Hematopoietic multipotent progenitor cell treated with erythropoietin and hydrocortisone succinate and interleukin-3 and kit ligand, for 6 days (in vitro differentiated cells): ENCODE measurements around the gene OR1N1.
"Not testable (repeated sequence)": the region's sequence is repeated elsewhere in the genome, so short reads cannot be mapped to it uniquely, and the experiment has no call there.

Source experiments
- DNase-seq: peaks from one replicate; pipeline ENCODE4 v3.0.0-alpha.2; 2015

The OR1N1 gene

GRCh38 chr9:122527193-122527592 lies at the start of gene OR1N1:
OR1N1 (minus strand) TSS chr9:122527293; CDS start chr9:122527293, 0 bp downstream.
- no peak for DNase-seq

- no peak for DNase-seq
Observed at GRCh38 chr9:122572456-122572855, 45.4 kb upstream of the OR1N1 start.

- no peak for DNase-seq
Observed at GRCh38 chr9:122567901-122568300, 40.8 kb upstream of the OR1N1 start.

- no peak for DNase-seq
Observed at GRCh38 chr9:122562134-122562760, 35.2 kb upstream of the OR1N1 start.

- no peak for DNase-seq
Observed at GRCh38 chr9:122561446-122561845, 34.4 kb upstream of the OR1N1 start.

- DNase-seq: no peak
Observed at GRCh38 chr9:122552812-122553211, 25.7 kb upstream of the OR1N1 start, which contains the start of gene OR1N2. OR1N2 (plus strand) TSS chr9:122553112; CDS start chr9:122553212, 100 bp downstream.

- no peak for DNase-seq
Observed at GRCh38 chr9:122551371-122551770, 24.3 kb upstream of the OR1N1 start.

- DNase-seq: no peak
Observed at GRCh38 chr9:122546196-122546595, 19.1 kb upstream of the OR1N1 start.

- DNase-seq: no peak
Observed at GRCh38 chr9:122538757-122539156, 11.7 kb upstream of the OR1N1 start.

GRCh38 chr9:122537066-122537465 lies 10.0 kb upstream of the OR1N1 start:
- DNase-seq: not testable (repeated sequence)

- no peak for DNase-seq
Observed at GRCh38 chr9:122536134-122536533, 9.0 kb upstream of the OR1N1 start.

- DNase-seq: not testable (repeated sequence)
Observed at GRCh38 chr9:122531157-122531556, 4.1 kb upstream of the OR1N1 start.

GRCh38 chr9:122526602-122527001 lies 491 bp downstream of the OR1N1 start:
- no peak for DNase-seq

- no peak for DNase-seq
Observed at GRCh38 chr9:122519376-122519775, 7.7 kb downstream of the OR1N1 start.

- no peak for DNase-seq
Observed at GRCh38 chr9:122518841-122519240, 8.3 kb downstream of the OR1N1 start, which contains the start of gene OR1J4. OR1J4 (plus strand) TSS chr9:122519141; CDS start chr9:122519141, 0 bp downstream.

GRCh38 chr9:122518226-122518625 lies 8.9 kb downstream of the OR1N1 start:
- DNase-seq: no peak

GRCh38 chr9:122510502-122510901 lies 16.6 kb downstream of the OR1N1 start, which contains the start of gene OR1J2:
OR1J2 (plus strand) TSS chr9:122510802; CDS start chr9:122510802, 0 bp downstream.
- DNase-seq: no peak

GRCh38 chr9:122506964-122507363 lies 20.1 kb downstream of the OR1N1 start:
- DNase-seq: no peak

GRCh38 chr9:122498883-122499288 lies 28.2 kb downstream of the OR1N1 start:
- peak; percentile 66 for DNase-seq

GRCh38 chr9:122479062-122479461 lies 48.0 kb downstream of the OR1N1 start:
- DNase-seq: no peak

- DNase-seq: no peak
Observed at GRCh38 chr9:122477826-122478225, 49.3 kb downstream of the OR1N1 start, which contains the start of gene OR1J1. OR1J1 (minus strand) TSS chr9:122477926; CDS start chr9:122477926, 0 bp downstream.

- no peak for DNase-seq
Observed at GRCh38 chr9:122477346-122477745, 49.7 kb downstream of the OR1N1 start.
